ENCODE measurements around the gene LRG1.

LRG1 gene

DNA sequence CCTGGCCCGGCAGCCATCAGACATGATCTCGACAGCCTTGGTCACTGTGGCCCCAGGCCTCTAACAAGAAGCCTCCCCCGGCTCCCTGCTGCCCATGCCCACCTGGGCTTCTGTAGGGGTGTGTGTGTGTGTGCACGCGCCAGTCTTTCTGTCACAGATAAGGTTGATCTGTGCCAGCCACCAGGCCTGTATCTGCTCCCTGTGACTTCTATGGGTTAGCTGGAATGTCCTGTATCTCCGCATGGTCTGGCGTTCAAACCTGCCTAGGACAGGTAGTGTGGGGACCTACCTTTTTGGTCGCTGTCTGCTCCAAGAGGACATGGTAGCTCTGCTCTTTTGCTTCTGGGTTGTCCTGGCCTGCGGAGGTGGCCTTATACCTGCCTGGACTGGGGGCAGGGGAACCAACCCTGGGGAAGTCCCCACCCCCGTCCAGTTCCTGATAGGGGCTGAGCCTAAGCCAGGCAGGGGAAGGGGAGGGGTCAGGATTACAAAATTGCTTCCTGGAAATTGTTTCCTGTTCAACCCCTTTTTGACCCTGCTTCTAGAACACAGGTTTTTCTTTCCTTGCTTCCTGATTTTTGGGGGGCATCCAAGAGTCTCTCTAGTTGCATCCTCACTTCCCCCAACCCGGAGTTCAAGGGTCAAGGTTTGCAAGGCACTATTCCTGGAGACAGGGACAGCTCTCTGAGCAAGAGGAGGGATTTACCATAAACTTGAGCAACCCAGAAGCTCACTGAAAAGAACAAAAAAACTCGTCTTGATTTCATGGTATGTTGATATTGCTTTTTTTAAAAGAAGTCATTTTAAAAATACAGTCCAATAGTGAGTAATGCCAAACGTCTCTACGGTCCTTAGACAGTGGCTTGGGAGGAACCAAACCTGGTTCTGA lies at the start of gene LRG1:
LRG1 (minus strand) TSS at position 344 of the 889 bp plus-strand sequence; CDS start at position 321, 23 bp downstream.
- DNase-seq (ENCODE audit: low read depth in 2 of 3, low spot score in 2 of 3): no peak

DNA sequence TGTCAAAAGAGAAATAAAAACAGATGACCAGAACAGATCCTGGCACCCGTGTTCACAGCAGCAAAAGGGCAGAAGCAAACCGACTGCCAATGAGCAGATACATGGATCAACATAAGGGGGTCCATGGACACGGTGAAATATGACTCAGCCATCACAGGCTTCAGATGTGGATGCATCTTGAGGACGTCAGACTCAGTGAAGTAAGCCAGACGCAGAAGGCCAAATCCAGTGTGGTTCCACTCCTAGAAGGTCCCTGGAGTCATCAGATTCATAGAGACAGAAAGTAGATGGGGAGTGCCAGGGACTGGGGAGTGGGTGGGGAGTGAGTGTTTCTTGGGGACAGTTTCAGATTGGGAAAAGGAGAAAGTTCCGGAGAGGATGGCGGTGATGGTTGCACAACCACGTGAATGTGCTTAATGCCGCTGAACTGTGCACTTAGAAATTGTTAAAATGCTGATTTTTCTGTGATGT lies 48.5 kb upstream of the LRG1 start:
- no peak for DNase-seq (ENCODE audit: low read depth in 2 of 3, low spot score in 2 of 3)

DNA sequence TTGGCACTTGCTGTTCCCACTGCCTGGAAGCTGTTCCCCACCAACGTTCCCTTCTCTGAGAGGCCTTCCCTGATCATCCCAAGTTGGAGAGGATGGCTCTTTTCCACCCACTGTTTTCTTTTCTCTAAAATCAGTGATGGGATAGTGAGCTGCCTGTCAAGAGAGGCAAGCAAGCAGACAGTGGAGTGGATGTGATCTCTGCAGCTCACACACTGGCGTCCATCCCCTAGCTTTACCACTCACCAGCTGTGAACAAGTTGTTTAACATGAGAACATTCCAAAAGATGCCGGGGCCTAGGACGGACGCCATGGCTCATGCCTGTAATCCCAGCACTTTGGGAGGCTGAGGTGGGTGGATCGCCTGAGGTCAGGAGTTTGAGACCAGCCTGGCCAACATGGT lies 47.7 kb upstream of the LRG1 start:
- no peak for DNase-seq (ENCODE audit: low read depth in 2 of 3, low spot score in 2 of 3)

- DNase-seq (ENCODE audit: low read depth in 2 of 3, low spot score in 2 of 3): no peak
Observed at GRCh38 chr19:4586691-4587090, 46.9 kb upstream of the LRG1 start.

DNA sequence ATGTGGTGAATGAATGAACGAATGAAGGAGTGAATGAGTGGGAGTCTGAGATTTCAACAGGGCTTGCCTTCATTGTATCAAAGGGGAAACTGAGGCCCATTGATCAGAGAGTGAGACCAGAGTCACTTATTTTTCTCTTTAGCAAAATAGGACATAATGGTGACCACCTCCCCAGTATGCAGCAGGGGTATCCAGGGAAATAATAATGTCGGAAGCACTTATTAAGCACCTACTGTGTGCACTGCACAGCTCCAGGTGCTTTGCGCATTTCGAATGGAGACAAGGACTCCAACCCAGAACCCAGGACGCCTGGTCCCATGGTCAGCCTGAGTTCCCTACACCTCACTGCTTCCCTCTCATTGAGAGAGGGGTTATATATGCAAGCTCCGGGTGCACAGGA lies 46.4 kb upstream of the LRG1 start:
- DNase-seq (ENCODE audit: low read depth in 2 of 3, low spot score in 2 of 3): no peak

- no peak for DNase-seq (ENCODE audit: low read depth in 2 of 3, low spot score in 2 of 3)
Observed at GRCh38 chr19:4585556-4585955, 45.7 kb upstream of the LRG1 start.

DNA sequence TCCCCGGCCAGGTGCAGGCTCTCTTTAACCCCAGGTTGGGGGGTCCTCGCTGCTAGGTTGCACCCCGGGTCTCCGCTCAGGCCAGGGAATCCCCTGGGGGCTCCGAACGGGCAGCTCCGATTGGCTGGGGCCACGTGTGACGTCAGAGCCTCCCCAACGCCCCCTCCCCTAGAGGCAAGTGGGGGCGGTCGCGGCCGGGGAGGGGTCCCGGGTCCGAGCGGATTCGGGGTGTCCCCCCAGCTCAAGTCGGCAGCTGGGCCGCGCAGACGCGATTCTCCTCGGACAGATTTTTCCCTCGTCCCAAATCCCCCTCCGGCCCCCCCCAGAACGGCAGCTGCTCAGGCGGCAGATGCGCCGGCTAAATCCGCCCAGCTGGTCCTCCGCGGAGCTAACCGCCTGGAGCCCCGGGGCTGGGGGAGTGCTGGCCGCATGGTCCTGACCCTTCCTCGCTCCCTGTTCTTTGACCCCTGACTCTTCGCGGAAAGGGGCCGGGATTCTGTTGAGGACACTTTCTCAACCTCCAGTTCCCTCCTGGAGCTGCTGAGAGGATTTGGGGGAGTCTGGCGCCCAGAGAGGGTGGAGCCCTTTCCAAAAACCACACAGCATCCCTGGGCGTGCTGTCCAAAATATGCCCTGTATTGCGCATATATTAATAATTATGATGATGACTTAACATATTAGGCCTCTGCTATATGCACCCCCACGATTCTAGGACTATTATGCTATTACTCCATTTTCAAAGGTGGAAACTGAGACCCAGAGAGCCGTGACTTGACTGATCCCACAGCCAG lies 45.0 kb upstream of the LRG1 start:
- no peak for DNase-seq (ENCODE audit: low read depth in 2 of 3, low spot score in 2 of 3)

- DNase-seq (ENCODE audit: low read depth in 2 of 3, low spot score in 2 of 3): no peak
Observed at GRCh38 chr19:4583961-4584669, 44.3 kb upstream of the LRG1 start.

DNA sequence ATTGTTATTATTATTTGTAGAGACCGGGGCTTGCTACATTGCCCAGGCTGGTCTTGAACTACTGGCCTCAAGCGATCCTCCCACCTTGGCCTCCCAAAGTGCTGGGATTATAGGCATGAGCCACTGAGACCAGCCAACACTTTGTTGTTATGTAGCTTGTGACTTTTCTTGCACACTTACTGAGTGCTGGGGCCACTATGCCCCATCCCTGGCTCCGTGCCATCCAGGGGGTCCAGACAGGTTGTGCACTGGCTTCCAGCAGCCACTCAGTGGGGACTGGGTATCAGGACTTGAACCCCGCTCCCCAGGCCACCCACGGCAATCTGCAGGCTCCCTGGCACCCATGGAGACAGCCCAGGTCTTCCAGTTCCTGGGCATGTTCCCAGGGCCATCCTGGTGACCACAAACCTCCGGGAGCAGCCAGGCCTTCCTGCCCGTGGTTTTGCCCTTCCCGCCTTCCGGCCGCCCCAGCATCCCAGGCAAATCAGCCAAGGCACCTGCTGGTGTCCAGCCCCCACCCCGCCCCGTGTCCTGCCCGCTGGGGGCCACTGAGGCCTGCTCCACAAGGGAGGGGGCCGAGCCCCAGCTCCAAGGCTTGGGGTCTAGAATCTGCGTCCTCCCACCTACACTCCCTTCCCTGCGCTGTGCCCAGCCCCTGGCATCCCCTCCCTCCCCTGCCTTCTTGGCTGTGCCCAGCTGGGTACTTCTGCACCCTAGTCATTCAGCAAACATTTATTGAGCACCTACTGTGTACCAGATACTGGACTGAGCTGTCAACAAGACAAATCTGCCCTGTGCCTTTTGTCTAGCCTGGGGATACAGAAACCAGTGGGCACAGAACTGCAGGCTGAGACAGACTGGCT lies 43.4 kb upstream of the LRG1 start:
- no peak for DNase-seq (ENCODE audit: low read depth in 2 of 3, low spot score in 2 of 3)

DNA sequence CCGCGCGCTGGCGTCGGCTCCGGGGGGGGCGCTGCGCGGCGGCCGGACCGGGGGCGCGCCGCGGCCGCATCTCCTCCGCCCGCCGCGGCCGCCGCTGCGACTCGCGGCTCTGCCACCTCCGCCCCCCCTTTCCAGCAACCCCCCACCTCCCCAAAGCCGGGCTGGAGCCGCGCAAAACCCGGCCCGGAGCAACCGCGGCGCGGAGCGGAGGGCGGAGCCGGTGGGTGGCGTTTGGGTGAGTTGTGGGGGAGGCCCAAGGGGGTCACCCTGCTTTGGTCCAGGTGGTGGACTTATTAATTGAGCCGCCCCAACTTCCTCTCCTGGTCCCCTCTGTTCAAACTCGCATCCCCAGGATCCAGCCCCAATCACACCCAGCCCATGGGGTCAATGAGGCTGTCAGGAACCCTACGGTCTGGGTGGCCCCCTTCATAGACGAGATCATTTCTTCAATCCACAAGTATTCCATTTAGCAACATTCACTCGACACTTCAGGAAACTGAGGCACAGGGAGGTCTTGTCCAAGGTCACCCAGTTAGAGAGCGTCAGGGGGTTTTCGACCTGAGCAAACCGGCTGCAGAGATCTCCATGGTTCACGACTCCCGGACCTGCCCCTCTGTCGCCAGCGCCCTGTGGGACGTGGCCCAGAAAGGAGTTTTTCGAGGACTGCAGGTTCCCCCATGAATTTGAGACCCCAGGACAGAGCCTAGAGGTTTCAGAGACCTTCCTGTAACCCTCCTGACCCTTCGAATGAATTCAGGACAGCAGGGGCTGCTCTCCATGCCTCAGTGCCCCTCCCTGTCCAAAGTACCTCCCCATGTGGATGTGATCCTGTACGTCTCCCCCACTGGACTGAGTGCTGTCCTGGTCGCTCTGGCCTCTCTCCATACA lies 42.1 kb upstream of the LRG1 start:
- DNase-seq (ENCODE audit: low read depth in 2 of 3, low spot score in 2 of 3): no peak

- DNase-seq (ENCODE audit: low read depth in 2 of 3, low spot score in 2 of 3): no peak
Observed at GRCh38 chr19:4580961-4581665, 41.3 kb upstream of the LRG1 start.

DNA sequence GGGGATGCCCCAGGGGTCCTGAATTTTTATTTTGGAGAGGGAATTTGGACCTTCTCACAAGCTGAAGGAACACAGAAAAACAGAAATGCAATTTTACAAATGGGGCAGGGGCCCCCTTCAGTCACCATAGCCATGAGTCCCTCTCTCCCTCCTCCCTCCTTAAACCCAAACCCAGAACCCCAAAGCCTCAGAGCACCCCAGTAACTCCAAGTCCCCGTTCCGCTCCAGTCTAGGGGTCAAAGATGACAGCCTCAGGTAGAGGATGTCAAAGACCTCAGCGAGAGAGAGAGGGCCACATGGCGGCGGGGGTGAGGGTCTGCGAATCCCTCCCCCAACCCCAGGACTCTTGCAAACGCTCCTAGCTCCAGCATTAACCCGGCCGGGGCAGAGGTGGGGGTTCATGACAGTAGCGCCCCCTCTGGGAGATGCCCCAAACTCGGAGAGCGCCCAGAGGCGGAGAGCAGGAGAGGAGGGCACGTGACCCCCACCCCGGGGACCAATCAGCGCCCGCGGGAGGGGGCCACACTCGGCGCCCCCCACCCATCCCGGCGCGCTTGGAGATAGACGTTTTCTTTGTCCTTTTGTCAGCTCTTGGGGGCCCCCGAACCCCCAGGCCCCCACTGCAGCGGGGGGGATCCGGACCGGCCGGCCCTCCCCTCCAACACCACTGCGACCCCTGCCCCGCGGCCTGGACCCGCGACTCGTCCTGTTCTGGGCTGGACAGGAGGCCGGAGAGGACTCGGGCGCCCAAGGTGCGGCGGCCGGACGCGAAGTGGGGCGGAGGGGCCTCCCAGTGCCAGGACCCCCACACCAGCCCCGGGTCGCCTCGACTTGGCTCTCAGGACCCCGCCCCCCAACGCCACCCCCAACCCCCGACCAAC lies 40.4 kb upstream of the LRG1 start:
- DNase-seq (ENCODE audit: low read depth in 2 of 3, low spot score in 2 of 3): no peak

- DNase-seq (ENCODE audit: low read depth in 2 of 3, low spot score in 2 of 3): no peak
Observed at GRCh38 chr19:4579389-4579788, 39.6 kb upstream of the LRG1 start.

- DNase-seq (ENCODE audit: low read depth in 2 of 3, low spot score in 2 of 3): no peak
Observed at GRCh38 chr19:4578552-4579248, 38.9 kb upstream of the LRG1 start.

- DNase-seq (ENCODE audit: low read depth in 2 of 3, low spot score in 2 of 3): no peak
Observed at GRCh38 chr19:4577020-4577782, 37.4 kb upstream of the LRG1 start.
